SU-DHL-6 (cell line): ENCODE results near the gene PCDHGB2.
"Not testable (repeated sequence)": the region's sequence is repeated elsewhere in the genome, so short reads cannot be mapped to it uniquely, and the experiment has no call there.

ENCODE experiments used
- EZH2phosphoT487 ChIP-seq: fragments of 200-600 bp; sonication (generic), shearing (Covaris generic); conservative IDR thresholded peaks from 2 replicates; pipeline ENCODE4 v1.6.1; 2018; ENCODE audit warnings: mild to moderate bottlenecking, antibody characterized with exemption, low read length, moderate library complexity, mixed read lengths
- TF ChIP-seq, protein P1 (sequence below): fragments of 200-600 bp; sonication (generic); IDR thresholded peaks from one replicate; pipeline ENCODE4 v1.5.1; 2017; ENCODE audit warnings: antibody characterized with exemption, mild to moderate bottlenecking, low read length, moderate library complexity; ENCODE audit not compliant: insufficient read depth, poor library complexity, severe bottlenecking

DNA sequence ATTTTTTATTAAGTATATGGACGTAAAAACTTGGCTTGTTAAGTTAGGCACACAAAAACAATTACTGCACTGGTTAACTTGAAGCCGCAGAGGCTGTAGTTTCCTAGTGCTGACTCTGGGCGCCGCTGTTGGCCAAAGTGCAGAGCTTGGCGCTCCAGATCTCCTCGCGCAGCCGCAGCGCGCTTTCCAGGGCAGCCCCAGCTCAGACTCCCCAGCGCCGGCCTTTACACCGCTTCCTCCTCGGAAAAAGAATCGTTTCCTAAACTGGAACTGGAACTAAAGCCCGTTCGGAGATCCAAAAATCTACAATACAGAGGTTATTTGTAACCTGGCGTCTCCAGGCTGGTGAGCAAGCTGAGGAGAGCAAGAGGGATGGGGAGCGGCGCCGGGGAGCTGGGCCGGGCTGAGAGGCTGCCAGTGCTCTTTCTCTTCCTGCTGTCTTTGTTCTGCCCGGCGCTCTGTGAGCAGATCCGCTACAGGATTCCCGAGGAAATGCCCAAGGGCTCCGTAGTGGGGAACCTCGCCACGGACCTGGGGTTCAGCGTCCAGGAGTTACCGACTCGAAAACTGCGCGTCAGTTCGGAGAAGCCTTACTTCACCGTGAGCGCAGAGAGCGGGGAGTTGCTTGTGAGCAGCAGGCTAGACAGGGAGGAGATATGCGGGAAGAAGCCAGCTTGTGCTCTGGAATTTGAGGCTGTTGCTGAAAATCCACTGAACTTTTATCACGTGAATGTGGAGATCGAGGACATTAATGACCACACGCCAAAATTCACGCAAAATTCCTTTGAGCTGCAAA, 38.2 kb downstream of the PCDHGB2 start, which contains the start of gene PCDHGB5:
- TF ChIP-seq, protein P1, sequence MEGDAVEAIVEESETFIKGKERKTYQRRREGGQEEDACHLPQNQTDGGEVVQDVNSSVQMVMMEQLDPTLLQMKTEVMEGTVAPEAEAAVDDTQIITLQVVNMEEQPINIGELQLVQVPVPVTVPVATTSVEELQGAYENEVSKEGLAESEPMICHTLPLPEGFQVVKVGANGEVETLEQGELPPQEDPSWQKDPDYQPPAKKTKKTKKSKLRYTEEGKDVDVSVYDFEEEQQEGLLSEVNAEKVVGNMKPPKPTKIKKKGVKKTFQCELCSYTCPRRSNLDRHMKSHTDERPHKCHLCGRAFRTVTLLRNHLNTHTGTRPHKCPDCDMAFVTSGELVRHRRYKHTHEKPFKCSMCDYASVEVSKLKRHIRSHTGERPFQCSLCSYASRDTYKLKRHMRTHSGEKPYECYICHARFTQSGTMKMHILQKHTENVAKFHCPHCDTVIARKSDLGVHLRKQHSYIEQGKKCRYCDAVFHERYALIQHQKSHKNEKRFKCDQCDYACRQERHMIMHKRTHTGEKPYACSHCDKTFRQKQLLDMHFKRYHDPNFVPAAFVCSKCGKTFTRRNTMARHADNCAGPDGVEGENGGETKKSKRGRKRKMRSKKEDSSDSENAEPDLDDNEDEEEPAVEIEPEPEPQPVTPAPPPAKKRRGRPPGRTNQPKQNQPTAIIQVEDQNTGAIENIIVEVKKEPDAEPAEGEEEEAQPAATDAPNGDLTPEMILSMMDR: peak; percentile 13
- not testable (repeated sequence) for TF ChIP-seq EZH2phosphoT487
